Islet of Langerhans (tissue), 1 donor: ENCODE measurements around the gene PRR4.

Experiments used
- FAIRE-seq: peaks from one replicate; lab custom pipeline; 2011; peaks lifted over from hg19 to GRCh38; lab: Jason Lieb, UNC

Gene PRR4

DNA sequence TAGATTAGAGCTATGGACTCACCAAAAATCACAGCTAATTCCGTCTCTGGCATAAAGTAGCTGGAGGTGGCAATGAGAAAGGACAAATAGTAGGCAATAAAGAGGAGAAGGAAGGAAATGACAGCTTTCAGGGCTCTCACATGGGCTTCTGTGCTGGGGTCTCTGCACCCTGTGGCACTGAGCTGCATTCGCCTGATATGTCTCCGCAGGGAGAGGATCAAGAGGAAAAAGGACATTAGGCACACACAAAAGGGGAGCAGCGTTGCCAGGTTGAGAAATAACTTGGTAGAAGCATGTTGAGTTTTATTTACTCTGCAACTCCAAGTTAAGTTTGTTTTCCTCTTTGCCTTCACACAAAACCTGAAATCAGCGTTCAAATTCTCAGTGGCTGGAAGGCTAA, 47.5 kb downstream of the PRR4 start:
- no peak for FAIRE-seq
